Measurements from ENCODE around the gene NRM.

Gene NRM

GRCh38 chr6:30654798-30655742, 35.7 kb downstream of the NRM start:
- Histone ChIP-seq H3K36me3 (peaks cover 94 to 100% (median 98%) of the 10 kb centered on the region in 11 experiments), H3K27me3 (no peaks in the 10 kb centered on the region), H3K9ac (0 out of 22 replicates have a peak overlapping the region, but pooled peaks of 1 of the 11 experiments have one; percentile 5), H3K9me3 (replicated peaks in 1 of 11) (no peaks in the 10 kb centered on the region), H3K4me1 (peaks cover 0 to 15% (median 4%) of the 10 kb centered on the region in 10 experiments; a peak in 7 of 20 replicates), H3K4me2 (no peak overlapping the region), H3K4me3 (no peak overlapping the region), H3K27ac (no peak overlapping the region), H4K20me1 (peaks cover 0 to 39% (median 0%) of the 10 kb centered on the region in 11 experiments; a peak in 8 of 22 replicates)
- TF ChIP-seq Cebpa-rat (IDR thresholded peaks at IDR 0.05), result no peak

- no peak overlapping the region for H3K4me3 ChIP-seq
- TF ChIP-seq Cebpa-rat (IDR thresholded peaks at IDR 0.05), result no peak
- no peaks in the 10 kb centered on the region for H3K27me3 ChIP-seq
- peaks cover 11 to 29% (median 22%) of the 10 kb centered on the region in 10 experiments for H3K4me1 ChIP-seq
- H3K9me3 ChIP-seq (replicated peaks in 1 of 11), result no peaks in the 10 kb centered on the region
- no peak overlapping the region for H3K4me2 ChIP-seq
- peaks cover 55 to 75% (median 67%) of the 10 kb centered on the region in 11 experiments for H3K36me3 ChIP-seq
- peaks cover 0 to 43% (median 5%) of the 10 kb centered on the region in 11 experiments; a peak in 9 of 22 replicates for H4K20me1 ChIP-seq
- H3K27ac ChIP-seq, result no peak overlapping the region
- H3K9ac ChIP-seq, result no peak overlapping the region
Observed at GRCh38 chr6:30651143-30651542, 39.6 kb downstream of the NRM start.

GRCh38 chr6:30647242-30648116, 43.3 kb downstream of the NRM start:
- H3K36me3 ChIP-seq, result peaks cover 18 to 73% (median 59%) of the 10 kb centered on the region in 11 experiments
- TF ChIP-seq Cebpa-rat (IDR thresholded peaks at IDR 0.05), result no peak

GRCh38 chr6:30646450-30647241, 44.1 kb downstream of the NRM start, which contains the start of gene C6orf136:
Gene C6orf136, plus strand, starts transcription at chr6:30647133. Its CDS starts 99 bp downstream, at chr6:30647232.
- TF ChIP-seq Cebpa-rat (IDR thresholded peaks at IDR 0.05), result no peak
- Histone ChIP-seq H3K4me3 (peak within 1 kb of the TSS; percentile 87 to 100 (median 95)), H3K4me2 (peak within 1 kb of the TSS; percentile 67 to 93 (median 85)), H3K9ac (peak within 1 kb of the TSS; percentile 88 to 97 (median 91)), H3K27me3 (no peaks in the 10 kb centered on the region), H3K36me3 (peaks cover 16 to 72% (median 59%) of the 10 kb centered on the region in 11 experiments), H4K20me1 (peaks cover 0 to 24% (median 0%) of the 10 kb centered on the region in 11 experiments; a peak in 7 of 22 replicates), H3K9me3 (replicated peaks in 1 of 11) (no peaks in the 10 kb centered on the region), H3K27ac (peak within 1 kb of the TSS; percentile 64 to 96 (median 88)), H3K4me1 (peaks cover 18 to 63% (median 42%) of the 10 kb centered on the region in 10 experiments)

More at GRCh38 chr6:30647242-30648116, 43.3 kb downstream of the NRM start:
- no peaks in the 10 kb centered on the region for H3K27me3 ChIP-seq
- H3K4me2 ChIP-seq, result peak overlapping the region; percentile 67 to 93 (median 85)
- H3K9ac ChIP-seq, result peak overlapping the region; percentile 88 to 97 (median 91)
- H3K27ac ChIP-seq, result peak overlapping the region; percentile 64 to 96 (median 88)
- H4K20me1 ChIP-seq, result peaks cover 0 to 24% (median 2%) of the 10 kb centered on the region in 11 experiments; a peak in 8 of 22 replicates
- peak overlapping the region; percentile 87 to 100 (median 95) for H3K4me3 ChIP-seq
- H3K4me1 ChIP-seq, result peaks cover 18 to 63% (median 42%) of the 10 kb centered on the region in 10 experiments
- no peaks in the 10 kb centered on the region for H3K9me3 ChIP-seq (replicated peaks in 1 of 11)

- Histone ChIP-seq H4K20me1 (peaks cover 0 to 27% (median 0%) of the 10 kb centered on the region in 11 experiments; a peak in 7 of 22 replicates), H3K9me3 (replicated peaks in 1 of 11) (no peaks in the 10 kb centered on the region), H3K4me3 (peak overlapping the region in 3 of 10 experiments; percentile 87 to 99 (median 94); a peak in 3 of 20 replicates), H3K4me1 (peaks cover 18 to 63% (median 42%) of the 10 kb centered on the region in 10 experiments), H3K27ac (peak overlapping the region in 3 of 11 experiments; percentile 16 to 35 (median 34); a peak in 4 of 22 replicates), H3K27me3 (no peaks in the 10 kb centered on the region), H3K9ac (peak overlapping the region in 10 of 11 experiments; percentile 21 to 97 (median 55); a peak in 17 of 22 replicates), H3K36me3 (peaks cover 16 to 72% (median 59%) of the 10 kb centered on the region in 11 experiments), H3K4me2 (peak overlapping the region; percentile 53 to 88 (median 79))
- no peak for TF ChIP-seq Cebpa-rat (IDR thresholded peaks at IDR 0.05)
Observed at GRCh38 chr6:30645989-30646388, 44.8 kb downstream of the NRM start.

- peak overlapping the region in 10 of 11 experiments; percentile 19 to 61 (median 48); a peak in 14 of 22 replicates for H3K9ac ChIP-seq
- H3K27me3 ChIP-seq, result no peaks in the 10 kb centered on the region
- H3K9me3 ChIP-seq (replicated peaks in 1 of 11), result no peaks in the 10 kb centered on the region
- peaks cover 0 to 32% (median 0%) of the 10 kb centered on the region in 11 experiments; a peak in 7 of 22 replicates for H4K20me1 ChIP-seq
- H3K4me3 ChIP-seq, result no peak overlapping the region
- TF ChIP-seq Cebpa-rat (IDR thresholded peaks at IDR 0.05), result no peak
- H3K4me2 ChIP-seq, result peak overlapping the region in 7 of 11 experiments; percentile 11 to 88 (median 75); a peak in 11 of 22 replicates
- peaks cover 18 to 63% (median 42%) of the 10 kb centered on the region in 10 experiments for H3K4me1 ChIP-seq
- H3K27ac ChIP-seq, result peak overlapping the region in 6 of 11 experiments; percentile 15 to 49 (median 20); a peak in 9 of 22 replicates
- peaks cover 24 to 72% (median 62%) of the 10 kb centered on the region in 11 experiments for H3K36me3 ChIP-seq
Observed at GRCh38 chr6:30644769-30645168, 46.0 kb downstream of the NRM start.

GRCh38 chr6:30643656-30644055, 47.1 kb downstream of the NRM start:
- peak overlapping the region in 3 of 11 experiments; percentile 38 to 88 (median 75); a peak in 4 of 22 replicates for H3K4me2 ChIP-seq
- H3K9me3 ChIP-seq (replicated peaks in 1 of 11), result no peaks in the 10 kb centered on the region
- peak overlapping the region in 6 of 11 experiments; percentile 28 to 57 (median 48); a peak in 7 of 22 replicates for H3K9ac ChIP-seq
- H3K4me1 ChIP-seq, result peaks cover 18 to 52% (median 33%) of the 10 kb centered on the region in 10 experiments
- TF ChIP-seq Cebpa-rat (IDR thresholded peaks at IDR 0.05), result no peak
- peaks cover 0 to 28% (median 0%) of the 10 kb centered on the region in 11 experiments; a peak in 5 of 22 replicates for H4K20me1 ChIP-seq
- H3K4me3 ChIP-seq, result no peak overlapping the region
- peaks cover 26 to 76% (median 70%) of the 10 kb centered on the region in 11 experiments for H3K36me3 ChIP-seq
- no peaks in the 10 kb centered on the region for H3K27me3 ChIP-seq
- H3K27ac ChIP-seq, result peak overlapping the region in 3 of 11 experiments; percentile 1 to 26 (median 10); a peak in 3 of 22 replicates
